ENCODE measurements around the gene CDC40.
"Not testable (repeated sequence)": the region's sequence is repeated elsewhere in the genome, so short reads cannot be mapped to it uniquely, and the experiment has no call there.

The CDC40 gene

DNA sequence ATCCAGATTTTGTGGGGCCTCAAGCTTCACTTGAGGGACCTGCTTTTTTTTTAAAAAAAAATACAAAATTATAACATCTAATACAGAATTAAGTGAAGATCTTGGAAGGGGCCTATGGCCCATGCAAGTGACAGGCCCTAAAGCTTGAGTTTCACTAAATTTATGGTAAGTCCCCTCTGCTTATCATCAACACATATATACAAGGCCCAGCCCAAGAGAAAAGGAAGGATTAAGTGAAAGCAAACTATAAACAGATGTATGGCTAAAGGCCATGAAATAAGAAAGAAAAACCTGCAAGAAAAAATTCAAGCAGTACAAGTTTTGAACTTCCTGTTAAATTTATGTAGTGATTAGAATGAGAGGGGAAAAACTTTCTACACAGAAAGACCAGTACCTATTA, 86.8 kb downstream of the CDC40 start:
- Histone ChIP-seq H2BK12ac (ENCODE audit: low read length) (no peak overlapping the region), H3K4me3 (ENCODE audit: low read depth, low read length) (no peak overlapping the region), H3K79me1 (ENCODE audit: low read length) (peaks cover 2% of the 10 kb centered on the region), H2BK120ac (ENCODE audit: insufficient read depth, low read length, poor library complexity) (no peak overlapping the region), H2BK5ac (ENCODE audit: low read depth, low read length, poor library complexity) (no peak overlapping the region), H3K36me3 (ENCODE audit: control insufficient read depth in 1 of 2, insufficient read depth in 2 of 2, low read length in 2 of 2) (no peaks in the 10 kb centered on the region), H4K91ac (ENCODE audit: low read depth, low read length) (no peak overlapping the region), H3K4me1 (ENCODE audit: control insufficient read depth in 1 of 2, insufficient read depth in 2 of 2, low read length in 2 of 2) (no peaks in the 10 kb centered on the region), H3K23ac (ENCODE audit: low read length) (no peak overlapping the region), H3K4ac (ENCODE audit: low read depth, low read length) (no peak overlapping the region), H3K79me2 (ENCODE audit: control insufficient read depth, insufficient read depth, low read length, poor library complexity) (no peaks in the 10 kb centered on the region), H3K18ac (ENCODE audit: low read length) (no peak overlapping the region), H4K12ac (ENCODE audit: low read depth, low read length) (no peak overlapping the region), H4K8ac (ENCODE audit: low read depth, low read length) (no peak overlapping the region), H3K14ac (ENCODE audit: low read length) (no peak overlapping the region), H3K9me3 (ENCODE audit: insufficient read depth, low read depth, low read length) (no peaks in the 10 kb centered on the region), H3K27me3 (ENCODE audit: insufficient read depth, low read length) (no peaks in the 10 kb centered on the region), H2AFZ (ENCODE audit: insufficient read depth, low read length, poor library complexity) (no peak overlapping the region), H3K27ac (ENCODE audit: low read depth, low read length) (no peak overlapping the region), H2AK5ac (ENCODE audit: low read length) (no peak overlapping the region), H3K4me2 (ENCODE audit: low read length) (no peak overlapping the region), H3K9ac (ENCODE audit: low read length) (no peak overlapping the region)
- DNase-seq, result no peak

GRCh38 chr6:110269623-110270022, 89.4 kb downstream of the CDC40 start:
- H3K9ac ChIP-seq (ENCODE audit: low read length), result no peak overlapping the region
- WGBS (ENCODE audit: extremely low coverage, insufficient coverage, insufficient read length), result no CpG with 5 or more reads among the region's 2 CpGs

DNA sequence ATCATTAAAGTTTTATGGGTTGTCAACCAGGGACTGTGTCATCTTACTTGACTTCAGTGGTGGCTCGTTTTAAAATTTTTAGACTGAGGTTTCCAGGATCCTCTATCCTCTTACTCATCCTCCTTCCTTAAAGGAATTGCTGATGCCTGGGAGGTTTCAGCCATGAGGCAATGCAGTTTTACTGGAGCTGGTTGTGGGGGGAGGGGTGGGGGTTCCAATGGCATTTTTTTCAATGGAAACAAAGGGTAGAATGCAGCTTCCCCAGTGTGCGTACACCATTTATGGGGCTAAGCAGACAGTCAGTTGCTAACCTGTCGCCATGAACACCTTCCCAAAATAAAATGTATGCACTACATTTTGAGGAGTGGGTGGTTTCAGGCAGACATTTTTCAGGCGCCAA, 89.9 kb downstream of the CDC40 start:
- Histone ChIP-seq H2BK5ac (ENCODE audit: low read depth, low read length, poor library complexity) (no peak overlapping the region), H4K8ac (ENCODE audit: low read depth, low read length) (peak overlapping the region; percentile 22), H2AFZ (ENCODE audit: insufficient read depth, low read length, poor library complexity) (no peak overlapping the region), H3K9ac (ENCODE audit: low read length) (no peak overlapping the region), H3K4me1 (ENCODE audit: control insufficient read depth in 1 of 2, insufficient read depth in 2 of 2, low read length in 2 of 2) (no peaks in the 10 kb centered on the region), H2BK120ac (ENCODE audit: insufficient read depth, low read length, poor library complexity) (peak overlapping the region; percentile 60), H4K91ac (ENCODE audit: low read depth, low read length) (no peak overlapping the region), H3K4me2 (ENCODE audit: low read length) (no peak overlapping the region), H2BK12ac (ENCODE audit: low read length) (no peak overlapping the region), H3K9me3 (ENCODE audit: insufficient read depth, low read depth, low read length) (no peaks in the 10 kb centered on the region), H3K27ac (ENCODE audit: low read depth, low read length) (peak overlapping the region; percentile 86), H3K14ac (ENCODE audit: low read length) (no peak overlapping the region), H3K79me2 (ENCODE audit: control insufficient read depth, insufficient read depth, low read length, poor library complexity) (no peaks in the 10 kb centered on the region), H3K23ac (ENCODE audit: low read length) (no peak overlapping the region), H3K36me3 (ENCODE audit: control insufficient read depth in 1 of 2, insufficient read depth in 2 of 2, low read length in 2 of 2) (no peaks in the 10 kb centered on the region), H3K79me1 (ENCODE audit: low read length) (peaks cover 2% of the 10 kb centered on the region), H4K12ac (ENCODE audit: low read depth, low read length) (no peak overlapping the region), H3K18ac (ENCODE audit: low read length) (no peak overlapping the region), H3K27me3 (ENCODE audit: insufficient read depth, low read length) (no peaks in the 10 kb centered on the region), H2AK5ac (ENCODE audit: low read length) (no peak overlapping the region), H3K4ac (ENCODE audit: low read depth, low read length) (no peak overlapping the region), H3K4me3 (ENCODE audit: low read depth, low read length) (no peak overlapping the region)
- DNase-seq, result no peak
- no CpG with 5 or more reads among the region's 4 CpGs for WGBS (ENCODE audit: extremely low coverage, insufficient coverage, insufficient read length)

More at GRCh38 chr6:110269623-110270022, 89.4 kb downstream of the CDC40 start:
- no peak overlapping the region for H3K14ac ChIP-seq (ENCODE audit: low read length)
- H3K4me3 ChIP-seq (ENCODE audit: low read depth, low read length), result no peak overlapping the region
- peak overlapping the region; percentile 46 for H3K27ac ChIP-seq (ENCODE audit: low read depth, low read length)
- H3K27me3 ChIP-seq (ENCODE audit: insufficient read depth, low read length), result no peaks in the 10 kb centered on the region
- H2AFZ ChIP-seq (ENCODE audit: insufficient read depth, low read length, poor library complexity), result no peak overlapping the region
- H2BK12ac ChIP-seq (ENCODE audit: low read length), result no peak overlapping the region
- no peak overlapping the region for H4K91ac ChIP-seq (ENCODE audit: low read depth, low read length)
- H3K23ac ChIP-seq (ENCODE audit: low read length), result no peak overlapping the region
- no peaks in the 10 kb centered on the region for H3K79me2 ChIP-seq (ENCODE audit: control insufficient read depth, insufficient read depth, low read length, poor library complexity)
- H2BK120ac ChIP-seq (ENCODE audit: insufficient read depth, low read length, poor library complexity), result no peak overlapping the region
- no peaks in the 10 kb centered on the region for H3K4me1 ChIP-seq (ENCODE audit: control insufficient read depth in 1 of 2, insufficient read depth in 2 of 2, low read length in 2 of 2)
- no peak overlapping the region for H2AK5ac ChIP-seq (ENCODE audit: low read length)
- no peak overlapping the region for H3K4ac ChIP-seq (ENCODE audit: low read depth, low read length)
- no peaks in the 10 kb centered on the region for H3K36me3 ChIP-seq (ENCODE audit: control insufficient read depth in 1 of 2, insufficient read depth in 2 of 2, low read length in 2 of 2)
- H3K18ac ChIP-seq (ENCODE audit: low read length), result no peak overlapping the region
- H4K8ac ChIP-seq (ENCODE audit: low read depth, low read length), result no peak overlapping the region
- H3K4me2 ChIP-seq (ENCODE audit: low read length), result no peak overlapping the region
- peaks cover 2% of the 10 kb centered on the region for H3K79me1 ChIP-seq (ENCODE audit: low read length)
- no peaks in the 10 kb centered on the region for H3K9me3 ChIP-seq (ENCODE audit: insufficient read depth, low read depth, low read length)
- H4K12ac ChIP-seq (ENCODE audit: low read depth, low read length), result no peak overlapping the region
- no peak overlapping the region for H2BK5ac ChIP-seq (ENCODE audit: low read depth, low read length, poor library complexity)
- DNase-seq, result no peak

DNA sequence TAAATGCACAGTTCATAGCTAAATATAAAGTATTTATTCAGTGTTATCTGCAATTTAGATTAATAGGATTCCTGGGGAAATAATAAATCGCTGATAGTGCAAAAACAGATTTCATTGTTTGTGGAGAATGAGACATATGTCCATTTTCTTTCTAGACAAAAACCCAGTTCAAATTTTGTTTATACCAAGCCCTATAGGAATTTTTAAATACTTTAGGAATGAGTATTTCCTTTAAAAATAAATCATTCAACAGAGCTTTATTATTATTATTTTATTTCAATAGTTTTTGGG, 91.5 kb downstream of the CDC40 start:
- Histone ChIP-seq H3K27ac (ENCODE audit: low read depth, low read length) (no peak overlapping the region), H4K8ac (ENCODE audit: low read depth, low read length) (no peak overlapping the region), H3K9me3 (ENCODE audit: insufficient read depth, low read depth, low read length) (no peaks in the 10 kb centered on the region), H3K4me1 (ENCODE audit: control insufficient read depth in 1 of 2, insufficient read depth in 2 of 2, low read length in 2 of 2) (no peaks in the 10 kb centered on the region), H2BK120ac (ENCODE audit: insufficient read depth, low read length, poor library complexity) (no peak overlapping the region), H3K9ac (ENCODE audit: low read length) (no peak overlapping the region), H3K4me2 (ENCODE audit: low read length) (no peak overlapping the region), H3K18ac (ENCODE audit: low read length) (no peak overlapping the region), H3K79me1 (ENCODE audit: low read length) (peaks cover 2% of the 10 kb centered on the region), H3K4me3 (ENCODE audit: low read depth, low read length) (no peak overlapping the region), H3K79me2 (ENCODE audit: control insufficient read depth, insufficient read depth, low read length, poor library complexity) (no peaks in the 10 kb centered on the region), H2BK5ac (ENCODE audit: low read depth, low read length, poor library complexity) (no peak overlapping the region), H4K12ac (ENCODE audit: low read depth, low read length) (no peak overlapping the region), H3K14ac (ENCODE audit: low read length) (no peak overlapping the region), H3K27me3 (ENCODE audit: insufficient read depth, low read length) (no peaks in the 10 kb centered on the region), H3K23ac (ENCODE audit: low read length) (no peak overlapping the region), H3K36me3 (ENCODE audit: control insufficient read depth in 1 of 2, insufficient read depth in 2 of 2, low read length in 2 of 2) (no peaks in the 10 kb centered on the region), H4K91ac (ENCODE audit: low read depth, low read length) (no peak overlapping the region), H2AFZ (ENCODE audit: insufficient read depth, low read length, poor library complexity) (no peak overlapping the region), H3K4ac (ENCODE audit: low read depth, low read length) (no peak overlapping the region), H2AK5ac (ENCODE audit: low read length) (no peak overlapping the region), H2BK12ac (ENCODE audit: low read length) (no peak overlapping the region)
- no peak for DNase-seq
- WGBS (ENCODE audit: extremely low coverage, insufficient coverage, insufficient read length), result no CpG with 5 or more reads among the region's 1 CpG

- H4K12ac ChIP-seq (ENCODE audit: low read depth, low read length); H2AFZ ChIP-seq (ENCODE audit: insufficient read depth, low read length, poor library complexity); H2BK12ac ChIP-seq (ENCODE audit: low read length); H3K14ac ChIP-seq (ENCODE audit: low read length); H3K79me2 ChIP-seq (ENCODE audit: control insufficient read depth, insufficient read depth, low read length, poor library complexity); H3K23ac ChIP-seq (ENCODE audit: low read length); H2AK5ac ChIP-seq (ENCODE audit: low read length); DNase-seq; H3K9ac ChIP-seq (ENCODE audit: low read length); H3K4ac ChIP-seq (ENCODE audit: low read depth, low read length); H2BK120ac ChIP-seq (ENCODE audit: insufficient read depth, low read length, poor library complexity); H4K91ac ChIP-seq (ENCODE audit: low read depth, low read length); H3K27ac ChIP-seq (ENCODE audit: low read depth, low read length); H4K8ac ChIP-seq (ENCODE audit: low read depth, low read length); H2BK5ac ChIP-seq (ENCODE audit: low read depth, low read length, poor library complexity); H3K4me2 ChIP-seq (ENCODE audit: low read length); H3K4me3 ChIP-seq (ENCODE audit: low read depth, low read length); H3K36me3 ChIP-seq (ENCODE audit: control insufficient read depth in 1 of 2, insufficient read depth in 2 of 2, low read length in 2 of 2); H3K9me3 ChIP-seq (ENCODE audit: insufficient read depth, low read depth, low read length); H3K79me1 ChIP-seq (ENCODE audit: low read length); H3K18ac ChIP-seq (ENCODE audit: low read length); H3K27me3 ChIP-seq (ENCODE audit: insufficient read depth, low read length); H3K4me1 ChIP-seq (ENCODE audit: control insufficient read depth in 1 of 2, insufficient read depth in 2 of 2, low read length in 2 of 2): not testable (repeated sequence)
Measured at GRCh38 chr6:110272781-110273180, 92.6 kb downstream of the CDC40 start.

All from trophoblast cell (in vitro differentiated cells and primary cell).